Thyroid gland (tissue), 4 donors: ENCODE data around the gene FGD5. TPM values are rescaled to one million over a fixed set of nuclear protein-coding genes. Genes with fewer than 3 reads are reported as not detected.

Experiments used
- DNase-seq, 2 donors: peaks; one replicate each; pipeline ENCODE4 v3.0.0-alpha.2; 2019
- H3K27ac ChIP-seq, 3 donors: fragments of 200-600 bp; sonication (generic); 1 replicate in 2 of 3; 2 replicates in 1 of 3; pipeline ENCODE4 v1.5.1; 2016 to 2019; ENCODE audit warnings: mild to moderate bottlenecking in 1 of 3, moderate library complexity in 1 of 3
- H3K27me3 ChIP-seq: fragments of 200-600 bp; sonication (generic); one replicate; pipeline ENCODE4 v1.5.1; 2019
- H3K36me3 ChIP-seq, 2 donors: fragments of 200-600 bp; sonication (generic); one replicate each; pipeline ENCODE4 v1.5.1; 2016 to 2019
- H3K4me1 ChIP-seq, 2 donors: fragments of 200-600 bp; sonication (generic); one replicate each; pipeline ENCODE4 v1.5.1; 2017 to 2019
- H3K4me3 ChIP-seq, 3 donors: fragments of 200-600 bp; sonication (generic); replicated peaks in 1 of 3; 1 replicate in 2 of 3; 2 replicates in 1 of 3; pipeline ENCODE4 v1.5.1; 2016; ENCODE audit warnings: mild to moderate bottlenecking in 1 of 3
- H3K9me3 ChIP-seq: fragments of 200-600 bp; sonication (generic); one replicate; pipeline ENCODE4 v1.5.1; 2017
- POLR2A ChIP-seq, 2 donors: fragments of 450-650 bp; IDR thresholded peaks; one replicate each; pipeline ENCODE4 v1.6.1; 2017; ENCODE audit warnings: antibody characterized with exemption in 2 of 2, mild to moderate bottlenecking in 2 of 2, moderate library complexity in 1 of 2
- WGBS, 2 donors: methylation state at CpG; one replicate each; pipeline ENCODE4 v1.1.5; 2017; 5-methylcytosine and 5-hydroxymethylcytosine counted together
- intact Hi-C: fragments of 100-400 bp; cut with DNase I; formaldehyde crosslinking; loops from one replicate; pipeline ENCODE4 v1.15.1; 2023
- total RNA-seq, 4 donors: library from RNA; depleted of rRNA; stranded (reverse); fragments of >200 nt; gene quantifications; one replicate each; pipeline ENCODE4 v1.2.3, GENCODE V29; 2016
- TF ChIP-seq, protein P1 (sequence below), 6 experiments: fragments of 200-600 bp in 3 of 6; fragments of 450-650 bp in 3 of 6; sonication (generic) in 3 of 6; IDR thresholded peaks; one replicate each; pipeline ENCODE4 v1.5.1; 2016 to 2019; ENCODE audit warnings: antibody characterized with exemption in 6 of 6, mild to moderate bottlenecking in 2 of 6, inconsistent platforms in 1 of 6, moderate library complexity in 1 of 6

FGD5 gene
- total RNA-seq, 4 donors from 2014 or later = 13.0 to 29.3 (median 17.4) TPM

DNA sequence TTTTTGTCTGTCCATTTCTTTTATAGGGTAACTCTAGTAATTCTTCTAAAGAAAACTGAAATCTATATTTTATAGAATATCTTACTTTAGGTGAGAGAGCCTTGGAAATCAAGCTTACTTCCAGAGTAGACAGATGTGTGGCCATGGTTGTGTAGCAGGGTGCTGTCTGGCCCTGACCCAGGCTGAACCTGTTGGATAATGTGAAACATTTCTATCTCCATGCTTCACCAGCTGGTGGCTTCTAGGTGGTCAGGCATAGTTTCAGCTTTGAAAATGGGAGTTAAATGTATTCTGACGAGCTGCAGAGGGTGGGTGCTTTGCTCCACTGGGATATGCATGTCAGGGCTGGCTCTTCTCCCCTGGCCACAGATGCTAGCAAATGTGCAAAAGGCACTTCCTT, 107.8 kb downstream of the FGD5 start:
- H3K9me3 ChIP-seq = no peaks in the 10 kb centered on the region
- 77 to 88% methylated on average over 1 of the region's 1 CpG for WGBS, 2 donors
- H3K4me1 ChIP-seq = no peaks in the 10 kb centered on the region
- TF ChIP-seq, protein P1, sequence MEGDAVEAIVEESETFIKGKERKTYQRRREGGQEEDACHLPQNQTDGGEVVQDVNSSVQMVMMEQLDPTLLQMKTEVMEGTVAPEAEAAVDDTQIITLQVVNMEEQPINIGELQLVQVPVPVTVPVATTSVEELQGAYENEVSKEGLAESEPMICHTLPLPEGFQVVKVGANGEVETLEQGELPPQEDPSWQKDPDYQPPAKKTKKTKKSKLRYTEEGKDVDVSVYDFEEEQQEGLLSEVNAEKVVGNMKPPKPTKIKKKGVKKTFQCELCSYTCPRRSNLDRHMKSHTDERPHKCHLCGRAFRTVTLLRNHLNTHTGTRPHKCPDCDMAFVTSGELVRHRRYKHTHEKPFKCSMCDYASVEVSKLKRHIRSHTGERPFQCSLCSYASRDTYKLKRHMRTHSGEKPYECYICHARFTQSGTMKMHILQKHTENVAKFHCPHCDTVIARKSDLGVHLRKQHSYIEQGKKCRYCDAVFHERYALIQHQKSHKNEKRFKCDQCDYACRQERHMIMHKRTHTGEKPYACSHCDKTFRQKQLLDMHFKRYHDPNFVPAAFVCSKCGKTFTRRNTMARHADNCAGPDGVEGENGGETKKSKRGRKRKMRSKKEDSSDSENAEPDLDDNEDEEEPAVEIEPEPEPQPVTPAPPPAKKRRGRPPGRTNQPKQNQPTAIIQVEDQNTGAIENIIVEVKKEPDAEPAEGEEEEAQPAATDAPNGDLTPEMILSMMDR (IDR thresholded peaks at IDR 0.05) = no peak
- H3K36me3 ChIP-seq = no peaks in the 10 kb centered on the region
- no peaks in the 10 kb centered on the region for H3K27me3 ChIP-seq
- intact Hi-C loops = loop anchor here (10.0 kb wide), 2 partner anchors 128 to 1032 kb away; no protein-coding TSS in a partner anchor
- H3K27ac ChIP-seq = no peak overlapping the region
- no peak for DNase-seq
- H3K4me3 ChIP-seq = no peak overlapping the region

DNA sequence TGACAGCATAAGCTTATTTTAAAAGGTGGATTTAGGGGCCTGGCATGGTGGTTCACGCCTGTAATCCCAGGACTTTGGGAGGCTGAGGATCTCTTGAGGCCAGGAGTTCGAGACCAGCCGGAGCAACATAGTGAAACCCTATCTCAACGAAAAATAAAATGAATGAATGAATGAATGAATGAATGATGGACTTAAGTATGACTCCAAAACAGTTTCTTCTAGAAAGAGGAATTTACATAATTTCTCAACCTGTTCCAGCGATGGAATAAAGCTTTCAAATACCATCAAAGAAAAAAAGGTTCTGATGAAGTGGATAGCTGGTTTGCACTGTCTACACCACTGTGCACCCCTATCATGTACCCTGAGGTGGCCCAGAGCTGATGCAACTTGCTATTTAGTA, 108.5 kb downstream of the FGD5 start:
- H3K9me3 ChIP-seq = no peaks in the 10 kb centered on the region
- H3K4me1 ChIP-seq = no peaks in the 10 kb centered on the region
- H3K36me3 ChIP-seq = no peaks in the 10 kb centered on the region
- WGBS, 2 donors = 94 to 97% methylated on average over 5 of the region's 5 CpGs
- TF ChIP-seq POLR2A (IDR thresholded peaks at IDR 0.05) = no peak
- TF ChIP-seq, protein P1 (IDR thresholded peaks at IDR 0.05) = no peak
- H3K27me3 ChIP-seq = no peaks in the 10 kb centered on the region
- intact Hi-C loops = loop anchor here (10.0 kb wide), 2 partner anchors 127 to 1033 kb away; no protein-coding TSS in a partner anchor
- H3K4me3 ChIP-seq = no peak overlapping the region
- no peak overlapping the region for H3K27ac ChIP-seq
- no peak for DNase-seq

DNA sequence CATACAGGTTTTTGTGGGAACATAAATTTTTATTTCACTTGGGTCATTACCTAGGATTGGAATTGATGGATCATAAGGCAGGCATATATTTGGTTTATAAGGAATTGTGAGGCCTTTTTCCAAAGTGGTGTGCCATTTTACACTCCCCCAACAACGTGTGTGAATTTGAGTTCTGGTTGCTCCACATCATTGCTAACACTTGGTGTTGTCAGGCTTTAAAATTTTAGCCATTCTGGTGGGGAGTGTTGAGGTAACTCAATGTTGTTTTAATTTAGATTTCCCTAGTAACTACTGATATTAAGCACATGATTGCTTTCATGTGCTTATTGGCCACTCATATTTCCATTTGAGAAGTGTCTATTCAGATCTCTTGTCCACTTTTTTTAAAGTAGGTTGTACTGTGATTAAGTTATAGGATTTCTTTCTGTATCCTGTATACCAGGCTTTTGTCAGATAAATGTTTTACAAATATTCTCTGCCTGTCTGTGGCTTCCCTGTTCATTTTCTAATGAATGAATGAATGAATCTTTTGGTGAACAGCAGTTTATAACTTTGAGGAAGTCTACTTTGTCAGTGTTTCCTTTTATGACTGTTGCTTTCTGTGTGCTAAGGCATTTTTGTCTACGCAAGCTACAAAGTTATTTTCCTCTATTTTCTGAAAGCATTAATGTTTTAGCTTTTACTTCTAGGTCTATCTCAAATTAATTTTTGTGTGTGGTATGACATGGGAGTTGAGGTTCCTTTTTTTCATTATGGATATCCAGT, 110.7 kb downstream of the FGD5 start:
- intact Hi-C loops = loop anchor here (10.0 kb wide), 2 partner anchors 125 to 1035 kb away; no protein-coding TSS in a partner anchor
- TF ChIP-seq, protein P1 (IDR thresholded peaks at IDR 0.05) = no peak
- TF ChIP-seq POLR2A (IDR thresholded peaks at IDR 0.05) = no peak
- Histone ChIP-seq H3K36me3 (no peaks in the 10 kb centered on the region), H3K27me3 (no peaks in the 10 kb centered on the region), H3K9me3 (no peaks in the 10 kb centered on the region), H3K4me3 (no peak overlapping the region), H3K27ac (no peak overlapping the region), H3K4me1 (no peaks in the 10 kb centered on the region)
- DNase-seq = no peak
- 81 to 83% methylated on average over 2 of the region's 2 CpGs for WGBS, 2 donors

DNA sequence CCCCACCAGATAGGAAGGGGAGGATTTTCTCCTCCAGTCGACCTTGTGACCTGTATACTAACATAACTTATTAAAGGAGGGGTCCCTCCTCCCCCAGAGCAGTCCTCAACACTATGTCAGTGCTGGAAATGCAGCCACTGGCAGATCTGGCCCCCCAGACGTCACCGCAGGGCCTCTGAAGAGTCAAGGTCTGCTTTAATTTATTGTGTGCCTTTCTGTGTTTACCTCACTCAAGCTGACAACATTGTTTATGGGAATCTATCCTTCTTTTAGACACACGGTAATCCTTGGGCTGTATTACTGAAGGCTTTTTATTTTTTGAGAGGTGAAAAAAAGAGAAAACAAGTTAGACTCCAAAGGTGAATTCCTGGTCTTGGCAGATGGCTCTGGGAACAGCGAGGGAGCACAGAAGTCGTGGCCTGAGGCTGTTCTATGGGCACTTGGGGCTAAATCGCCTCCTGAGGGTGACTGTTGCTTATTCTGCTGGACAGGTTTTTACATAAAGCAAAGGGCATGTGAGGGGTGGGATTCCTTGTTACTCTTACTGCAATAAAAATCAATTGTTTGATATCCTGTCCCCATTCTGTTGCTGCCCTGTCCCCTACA, 115.2 kb downstream of the FGD5 start:
- WGBS, 2 donors = 76 to 81% methylated on average over 7 of the region's 7 CpGs
- no peaks in the 10 kb centered on the region for H3K9me3 ChIP-seq
- H3K27ac ChIP-seq = no peak overlapping the region
- H3K4me1 ChIP-seq = no peaks in the 10 kb centered on the region
- H3K4me3 ChIP-seq = no peak overlapping the region
- no peaks in the 10 kb centered on the region for H3K27me3 ChIP-seq
- TF ChIP-seq, protein P1 (IDR thresholded peaks at IDR 0.05) = no peak
- TF ChIP-seq POLR2A (IDR thresholded peaks at IDR 0.05) = no peak
- intact Hi-C loops = no loop called here
- DNase-seq = no peak
- no peaks in the 10 kb centered on the region for H3K36me3 ChIP-seq
